ENCODE data around the gene PEA15. TPM values are rescaled to one million over a fixed set of nuclear protein-coding genes. Genes with fewer than 3 reads are reported as not detected.

The PEA15 gene
- total and polyA plus RNA-seq, 9 of the 15 experiments (the other 6 are each of a cell fraction or from before 2014, with no cell fraction given), result 8.2 to 175 (median 35.4) TPM

DNA sequence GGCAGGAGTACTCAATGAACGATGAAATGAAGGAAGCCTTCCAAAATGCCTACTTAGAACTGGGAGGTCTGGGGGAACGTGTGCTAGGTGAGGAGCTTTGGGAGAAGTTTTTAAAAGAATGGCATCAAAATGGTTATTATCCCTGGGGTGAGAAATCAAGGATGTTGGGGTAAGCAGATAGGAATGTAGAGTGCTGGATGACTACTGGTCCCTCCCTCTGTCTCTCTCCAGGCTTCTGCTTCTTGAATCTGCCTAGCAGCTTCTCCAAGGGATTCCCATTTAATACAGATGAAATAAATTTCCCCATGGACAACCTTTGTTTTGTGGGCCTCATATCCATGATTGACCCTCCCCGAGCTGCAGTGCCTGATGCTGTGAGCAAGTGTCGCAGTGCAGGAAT, 33.8 kb upstream of the PEA15 start:
- no peak overlapping the region for H3K4me3 ChIP-seq
- ChIA-PET POLR2A (interaction anchor here (0.6 to 1.4 kb wide), 3 partner anchors 11 to 192 kb away, joined by 3 to 4 read pairs (median 3); no protein-coding TSS in a partner anchor), CTCF (ENCODE audit: low intra/inter-chr PET ratio) (no interaction called here)
- H3K27me3 ChIP-seq (ENCODE audit: control insufficient read depth in 2 of 2, insufficient read depth in 2 of 2, low read length in 2 of 2), result peaks cover 57 to 91% of the 10 kb centered on the region in 2 experiments
- no peak overlapping the region for H3K4me2 ChIP-seq (ENCODE audit: insufficient read depth, low read length)
- FAIRE-seq, result no peak
- in situ Hi-C loops (cut with MboI) (no loop called here), intact Hi-C loops (cut with micrococcal nuclease) (no loop called here)
- ATAC-seq, result no peak
- no peak overlapping the region for H3K27ac ChIP-seq (ENCODE audit: extremely low read depth, low read depth, low read length)
- no TSS peak for BruUV-seq (replicated peaks)
- H3K4me1 ChIP-seq (replicated peaks in 1 of 2; ENCODE audit: control insufficient read depth in 2 of 2, insufficient read depth in 2 of 2, low read length in 2 of 2), result no peaks in the 10 kb centered on the region
- no peaks in the 10 kb centered on the region for H3K36me3 ChIP-seq (ENCODE audit: control insufficient read depth, insufficient read depth, low read length)
- H3K9ac ChIP-seq (ENCODE audit: insufficient read depth in 1 of 2, low read depth in 2 of 2, low read length in 2 of 2), result no peak overlapping the region
- no peaks in the 10 kb centered on the region for H4K20me1 ChIP-seq (replicated peaks; ENCODE audit: control insufficient read depth, insufficient read depth, low read length)
- 4% methylated on average over 4 of the region's 4 CpGs for WGBS (ENCODE audit: insufficient coverage, low coverage, missing lambda C conversion rate)
- no peaks in the 10 kb centered on the region for H3K79me2 ChIP-seq (ENCODE audit: control insufficient read depth, insufficient read depth, low read length)
- no peaks in the 10 kb centered on the region for H3K9me3 ChIP-seq (replicated peaks; ENCODE audit: control insufficient read depth, insufficient read depth, low read depth, low read length)
- no peak overlapping the region for H2AFZ ChIP-seq (ENCODE audit: low read depth, low read length)
- TF ChIP-seq NRF1 (conservative IDR thresholded peaks at IDR 0.05 in 1 of 2, IDR thresholded peaks at IDR 0.05 in 1 of 2) (no peak), KDM4B (IDR thresholded peaks at IDR 0.05; ENCODE audit: borderline replicate concordance in 2 of 2, low read depth in 1 of 2) (no peak), CHAMP1 (IDR thresholded peaks at IDR 0.05) (no peak), ZNF184 (CRISPR knock-in tag; IDR thresholded peaks at IDR 0.05) (no peak), ZNF717 (CRISPR knock-in tag; IDR thresholded peaks at IDR 0.05) (no peak), ZNF224 (CRISPR knock-in tag; IDR thresholded peaks at IDR 0.05) (no peak), TCF7L2 (IDR thresholded peaks at IDR 0.05; ENCODE audit: low read depth, low read length) (no peak), PATZ1 (CRISPR knock-in tag; IDR thresholded peaks at IDR 0.05; ENCODE audit: borderline replicate concordance) (no peak), HOXB6 (CRISPR knock-in tag; IDR thresholded peaks at IDR 0.05; ENCODE audit: borderline replicate concordance) (no peak), HBP1 (CRISPR knock-in tag; IDR thresholded peaks at IDR 0.05) (no peak), GATAD2A (IDR thresholded peaks at IDR 0.05) (no peak), IRF2 (CRISPR knock-in tag; IDR thresholded peaks at IDR 0.05) (no peak), ARHGAP35 (IDR thresholded peaks at IDR 0.05; ENCODE audit: partially characterized antibody) (no peak), ARID1B (IDR thresholded peaks at IDR 0.05) (no peak), ZNF324 (CRISPR knock-in tag; IDR thresholded peaks at IDR 0.05) (no peak)
- TF ChIP-seq, protein P1, sequence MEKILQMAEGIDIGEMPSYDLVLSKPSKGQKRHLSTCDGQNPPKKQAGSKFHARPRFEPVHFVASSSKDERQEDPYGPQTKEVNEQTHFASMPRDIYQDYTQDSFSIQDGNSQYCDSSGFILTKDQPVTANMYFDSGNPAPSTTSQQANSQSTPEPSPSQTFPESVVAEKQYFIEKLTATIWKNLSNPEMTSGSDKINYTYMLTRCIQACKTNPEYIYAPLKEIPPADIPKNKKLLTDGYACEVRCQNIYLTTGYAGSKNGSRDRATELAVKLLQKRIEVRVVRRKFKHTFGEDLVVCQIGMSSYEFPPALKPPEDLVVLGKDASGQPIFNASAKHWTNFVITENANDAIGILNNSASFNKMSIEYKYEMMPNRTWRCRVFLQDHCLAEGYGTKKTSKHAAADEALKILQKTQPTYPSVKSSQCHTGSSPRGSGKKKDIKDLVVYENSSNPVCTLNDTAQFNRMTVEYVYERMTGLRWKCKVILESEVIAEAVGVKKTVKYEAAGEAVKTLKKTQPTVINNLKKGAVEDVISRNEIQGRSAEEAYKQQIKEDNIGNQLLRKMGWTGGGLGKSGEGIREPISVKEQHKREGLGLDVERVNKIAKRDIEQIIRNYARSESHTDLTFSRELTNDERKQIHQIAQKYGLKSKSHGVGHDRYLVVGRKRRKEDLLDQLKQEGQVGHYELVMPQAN (IDR thresholded peaks at IDR 0.05; ENCODE audit: borderline replicate concordance), result no peak
- no peak for DNase-seq (ENCODE audit: extremely low read depth in 1 of 4, low spot score in 3 of 4)
- no peaks in the 10 kb centered on the region for H3K9me1 ChIP-seq (ENCODE audit: control insufficient read depth, insufficient read depth, low read length)
